H9 (cell line): ENCODE data around the gene FNDC3A. TPM values are rescaled to one million over a fixed set of nuclear protein-coding genes. Genes with fewer than 3 reads are reported as not detected.

Experiments used
- DNase-seq: peaks from one replicate; pipeline ENCODE4 v3.0.0-alpha.2; 2017
- H2AFZ ChIP-seq: one replicate; pipeline ENCODE4 v1.6.1; 2013; ENCODE audit warnings: mild to moderate bottlenecking, low read length, control low read depth, moderate library complexity
- H2AK5ac ChIP-seq: 2 replicates; pipeline ENCODE4 v1.6.1; 2013; ENCODE audit warnings: low read length, control low read depth, mixed read lengths; ENCODE audit not compliant: insufficient read length
- H2BK120ac ChIP-seq: one replicate; pipeline ENCODE4 v1.6.1; 2013; ENCODE audit warnings: low read depth, mild to moderate bottlenecking, low read length, control low read depth, inconsistent platforms; ENCODE audit not compliant: poor library complexity, severe bottlenecking
- H2BK12ac ChIP-seq: 2 replicates; pipeline ENCODE4 v1.6.1; 2013; ENCODE audit warnings: low read length, control low read depth, mixed read lengths, low read depth; ENCODE audit not compliant: insufficient read length
- H2BK15ac ChIP-seq: 2 replicates; pipeline ENCODE4 v1.6.1; 2013; ENCODE audit warnings: low read depth, low read length, control low read depth
- H2BK20ac ChIP-seq: one replicate; pipeline ENCODE4 v1.6.1; 2013; ENCODE audit warnings: low read depth, mild to moderate bottlenecking, low read length, control low read depth, inconsistent platforms; ENCODE audit not compliant: poor library complexity, severe bottlenecking
- H2BK5ac ChIP-seq: 2 replicates; pipeline ENCODE4 v1.6.1; 2013; ENCODE audit warnings: low read length, control low read depth, mixed read lengths; ENCODE audit not compliant: insufficient read length
- H3K14ac ChIP-seq: 2 replicates; pipeline ENCODE4 v1.6.1; 2013; ENCODE audit warnings: low read length, control low read depth; ENCODE audit not compliant: insufficient read depth
- H3K18ac ChIP-seq: 2 replicates; pipeline ENCODE4 v1.6.1; 2013; ENCODE audit warnings: low read depth, mild to moderate bottlenecking, mixed read lengths, low read length, control low read depth; ENCODE audit not compliant: insufficient read length
- H3K23ac ChIP-seq: 2 replicates; pipeline ENCODE4 v1.6.1; 2013; ENCODE audit warnings: low read length, control low read depth, mixed read lengths, low read depth; ENCODE audit not compliant: insufficient read length
- H3K23me2 ChIP-seq: 2 replicates; pipeline ENCODE4 v1.6.1; 2013; ENCODE audit warnings: low read depth, mild to moderate bottlenecking, mixed read lengths, low read length, control low read depth; ENCODE audit not compliant: insufficient read length, poor library complexity, severe bottlenecking
- H3K27ac ChIP-seq: 2 replicates; pipeline ENCODE4 v1.5.1; 2013; ENCODE audit warnings: low read length, control low read depth, mixed read lengths, low read depth; ENCODE audit not compliant: insufficient read length
- H3K27me3 ChIP-seq: 2 replicates; pipeline ENCODE4 v1.6.1; 2013; ENCODE audit warnings: low read length, control low read depth, inconsistent platforms; ENCODE audit not compliant: insufficient read depth
- H3K4ac ChIP-seq: 2 replicates; pipeline ENCODE4 v1.6.1; 2013; ENCODE audit warnings: low read depth, mild to moderate bottlenecking, control low read depth, inconsistent platforms, low read length, moderate library complexity
- H3K4me1 ChIP-seq: 2 replicates; pipeline ENCODE4 v1.6.1; 2013; ENCODE audit warnings: low read length, control low read depth, inconsistent platforms; ENCODE audit not compliant: insufficient read depth
- H3K4me2 ChIP-seq: 2 replicates; pipeline ENCODE4 v1.6.1; 2013; ENCODE audit warnings: low read length, control low read depth, mixed read lengths; ENCODE audit not compliant: insufficient read length, insufficient read depth
- H3K56ac ChIP-seq: 2 replicates; pipeline ENCODE4 v1.6.1; 2013; ENCODE audit warnings: low read depth, mild to moderate bottlenecking, mixed read lengths, low read length, control low read depth; ENCODE audit not compliant: insufficient read length
- H3K79me1 ChIP-seq: 2 replicates; pipeline ENCODE4 v1.6.1; 2013; ENCODE audit warnings: low read depth, mild to moderate bottlenecking, moderate library complexity, low read length, control low read depth, inconsistent platforms; ENCODE audit not compliant: insufficient read depth, poor library complexity, severe bottlenecking
- H3K79me2 ChIP-seq: 2 replicates; pipeline ENCODE4 v1.6.1; 2013; ENCODE audit warnings: low read length, control low read depth, inconsistent platforms; ENCODE audit not compliant: insufficient read depth
- H3K9ac ChIP-seq: 2 replicates; pipeline ENCODE4 v1.6.1; 2013; ENCODE audit warnings: low read length, control low read depth, mixed read lengths; ENCODE audit not compliant: insufficient read length; ENCODE audit errors: extremely low read depth
- H3K9me3 ChIP-seq: one replicate; pipeline ENCODE4 v1.6.1; 2013; ENCODE audit warnings: low read depth, low read length, inconsistent platforms; ENCODE audit not compliant: control insufficient read depth
- H3T11ph ChIP-seq: one replicate; pipeline ENCODE4 v1.6.1; 2013; ENCODE audit warnings: mild to moderate bottlenecking, low read length, control low read depth, inconsistent platforms
- H4K20me1 ChIP-seq: one replicate; pipeline ENCODE4 v1.6.1; 2013; ENCODE audit not compliant: control insufficient read depth, insufficient read length, insufficient read depth
- H4K5ac ChIP-seq: 2 replicates; pipeline ENCODE4 v1.6.1; 2013; ENCODE audit warnings: low read depth, mild to moderate bottlenecking, mixed read lengths, low read length, control low read depth; ENCODE audit not compliant: insufficient read length
- H4K8ac ChIP-seq: replicated peaks from 2 replicates; pipeline ENCODE4 v1.6.1; 2013; ENCODE audit warnings: low read length, control low read depth, mixed read lengths, low read depth; ENCODE audit not compliant: insufficient read length
- H4K91ac ChIP-seq: 2 replicates; pipeline ENCODE4 v1.6.1; 2013; ENCODE audit warnings: low read depth, mild to moderate bottlenecking, moderate library complexity, mixed read lengths, low read length, control low read depth; ENCODE audit not compliant: insufficient read length
- H3K27ac Mint-ChIP-seq, 3 experiments: 2 replicates in 2 of 3; 3 replicates in 1 of 3; pipeline ENCODE4 v1.8.0; 2020 to 2021; ENCODE audit warnings: mixed read lengths in 3 of 3, mild to moderate bottlenecking in 1 of 3, moderate library complexity in 1 of 3
- H3K27me3 Mint-ChIP-seq: 2 replicates; pipeline ENCODE4 v1.8.0; 2021; ENCODE audit warnings: low read depth, mild to moderate bottlenecking, moderate library complexity, mixed read lengths
- H3K36me3 Mint-ChIP-seq, 3 experiments: 2 replicates in 2 of 3; 3 replicates in 1 of 3; pipeline ENCODE4 v1.8.0; 2020 to 2021; ENCODE audit warnings: low read depth in 3 of 3, mixed read lengths in 3 of 3; ENCODE audit not compliant: insufficient read depth in 1 of 3
- H3K4me1 Mint-ChIP-seq, 2 experiments: 2 replicates each; pipeline ENCODE4 v1.8.0; 2020; ENCODE audit warnings: mixed read lengths in 2 of 2
- H3K4me3 Mint-ChIP-seq, 2 experiments: 2 replicates in 1 of 2; 3 replicates in 1 of 2; pipeline ENCODE4 v1.8.0; 2020 to 2021; ENCODE audit warnings: mild to moderate bottlenecking in 2 of 2, mixed read lengths in 2 of 2, moderate library complexity in 1 of 2
- H3K9me3 Mint-ChIP-seq, 2 experiments: 2 replicates in 1 of 2; 3 replicates in 1 of 2; pipeline ENCODE4 v1.8.0; 2020; ENCODE audit warnings: mild to moderate bottlenecking in 2 of 2, mixed read lengths in 2 of 2, moderate library complexity in 1 of 2
- WGBS: extraction: QIAGEN DNeasy Blood & Tissue Kit; methylation state at CpG from one replicate; pipeline ENCODE4 v1.1.7; 2013; ENCODE audit warnings: missing lambda C conversion rate, low lambda C conversion rate, mixed read lengths; ENCODE audit not compliant: insufficient read length; ENCODE audit errors: extremely low coverage; 5-methylcytosine and 5-hydroxymethylcytosine counted together
- total RNA-seq: library from RNA; stranded (reverse); gene quantifications from 2 replicates; pipeline ENCODE4 v1.2.1, GENCODE V29; 2021
- TF ChIP-seq, protein P1 (sequence below): fragments of 200-600 bp; sonication (generic); conservative IDR thresholded peaks from 3 replicates; pipeline ENCODE4 v1.8.0; 2021; ENCODE audit warnings: antibody characterized with exemption, mild to moderate bottlenecking

Gene FNDC3A
- total RNA-seq, 1 experiment from 2014 or later = 27.4 TPM

DNA sequence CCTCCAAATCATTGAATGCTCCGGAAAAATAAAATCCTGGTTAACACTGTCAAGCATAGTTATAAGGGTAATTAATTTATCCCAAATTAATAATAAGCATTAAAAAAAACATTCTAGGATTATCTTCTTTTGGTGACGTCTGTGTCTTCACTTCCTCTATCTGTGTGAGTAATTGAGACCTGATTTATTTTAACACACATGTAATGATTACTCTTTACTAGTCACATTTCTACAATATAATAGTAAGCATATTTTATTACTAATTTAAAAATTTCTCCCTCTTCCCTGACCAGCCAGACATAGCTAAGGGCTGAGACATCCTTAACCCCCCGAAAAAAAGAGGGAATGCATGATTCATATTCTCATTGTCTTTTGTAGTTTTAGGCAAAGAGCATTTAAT lies 2.3 kb downstream of the FNDC3A start:
- Histone ChIP-seq H4K5ac (no peak overlapping the region), H2AK5ac (no peak overlapping the region), H3K23ac (no peak overlapping the region), H2AFZ (no peak overlapping the region), H3K14ac (no peak overlapping the region), H3K4me1 (peaks cover 6% of the 10 kb centered on the region; the same call in 1 of the 2 replicates), H4K8ac (no peak overlapping the region), H3K23me2 (peaks cover 8% of the 10 kb centered on the region), H3T11ph (no peak overlapping the region), H3K79me2 (peaks cover 8% of the 10 kb centered on the region; the same call in 1 of the 2 replicates), H3K4ac (no peak overlapping the region), H3K18ac (no peak overlapping the region), H2BK120ac (no peak overlapping the region), H2BK5ac (no peak overlapping the region), H4K91ac (no peak overlapping the region), H2BK12ac (no peak overlapping the region), H3K27me3 (no peaks in the 10 kb centered on the region), H3K4me2 (peak overlapping the region; percentile 95), H3K27ac (no peak overlapping the region), H3K9me3 (no peaks in the 10 kb centered on the region), H3K56ac (no peak overlapping the region), H2BK20ac (no peak overlapping the region), H3K79me1 (no peaks in the 10 kb centered on the region), H3K9ac (no peak overlapping the region), H2BK15ac (no peak overlapping the region), H4K20me1 (no peaks in the 10 kb centered on the region)
- Mint-ChIP-seq H3K9me3 (peaks cover 7 to 17% of the 10 kb centered on the region in 2 experiments), H3K27ac (no peak overlapping the region), H3K4me1 (peaks cover 47 to 48% of the 10 kb centered on the region in 2 experiments), H3K36me3 (peaks cover 7 to 16% (median 10%) of the 10 kb centered on the region in 3 experiments), H3K4me3 (peak overlapping the region; percentile 44 to 72), H3K27me3 (peaks cover 2% of the 10 kb centered on the region; the same call in 1 of the 2 replicates)
- no peak for DNase-seq
- WGBS = no CpG with 5 or more reads among the region's 3 CpGs
- TF ChIP-seq, protein P1, sequence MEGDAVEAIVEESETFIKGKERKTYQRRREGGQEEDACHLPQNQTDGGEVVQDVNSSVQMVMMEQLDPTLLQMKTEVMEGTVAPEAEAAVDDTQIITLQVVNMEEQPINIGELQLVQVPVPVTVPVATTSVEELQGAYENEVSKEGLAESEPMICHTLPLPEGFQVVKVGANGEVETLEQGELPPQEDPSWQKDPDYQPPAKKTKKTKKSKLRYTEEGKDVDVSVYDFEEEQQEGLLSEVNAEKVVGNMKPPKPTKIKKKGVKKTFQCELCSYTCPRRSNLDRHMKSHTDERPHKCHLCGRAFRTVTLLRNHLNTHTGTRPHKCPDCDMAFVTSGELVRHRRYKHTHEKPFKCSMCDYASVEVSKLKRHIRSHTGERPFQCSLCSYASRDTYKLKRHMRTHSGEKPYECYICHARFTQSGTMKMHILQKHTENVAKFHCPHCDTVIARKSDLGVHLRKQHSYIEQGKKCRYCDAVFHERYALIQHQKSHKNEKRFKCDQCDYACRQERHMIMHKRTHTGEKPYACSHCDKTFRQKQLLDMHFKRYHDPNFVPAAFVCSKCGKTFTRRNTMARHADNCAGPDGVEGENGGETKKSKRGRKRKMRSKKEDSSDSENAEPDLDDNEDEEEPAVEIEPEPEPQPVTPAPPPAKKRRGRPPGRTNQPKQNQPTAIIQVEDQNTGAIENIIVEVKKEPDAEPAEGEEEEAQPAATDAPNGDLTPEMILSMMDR = no peak
